ENCODE results near the gene SLC35F2. TPM values are rescaled to one million over a fixed set of nuclear protein-coding genes. Genes with fewer than 3 reads are reported as not detected.

The SLC35F2 gene
- total RNA-seq, 1 experiment from 2014 or later = 35.7 TPM

DNA sequence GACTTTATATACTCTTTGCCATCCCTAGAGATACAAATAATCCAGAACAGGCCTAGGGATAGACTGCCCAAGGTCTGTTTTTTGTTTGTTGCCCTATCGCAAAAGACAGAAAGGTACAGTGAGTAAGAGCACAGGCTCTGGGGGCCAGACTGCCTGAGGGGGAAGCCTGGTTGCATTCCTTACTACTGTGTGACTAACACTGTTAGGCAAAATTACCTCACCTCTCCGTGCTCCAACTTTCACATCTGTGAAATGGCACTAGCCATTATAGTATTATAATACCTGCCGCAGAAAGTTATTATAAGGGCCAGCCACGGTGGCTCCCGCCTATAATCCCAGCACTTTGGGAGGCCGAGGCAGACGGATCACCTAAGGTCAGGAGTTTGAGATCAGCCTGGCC lies 14.5 kb downstream of the SLC35F2 start:
- H3K9me2 ChIP-seq (ENCODE audit: insufficient read depth) = no peaks in the 10 kb centered on the region
- TF ChIP-seq, protein P1, sequence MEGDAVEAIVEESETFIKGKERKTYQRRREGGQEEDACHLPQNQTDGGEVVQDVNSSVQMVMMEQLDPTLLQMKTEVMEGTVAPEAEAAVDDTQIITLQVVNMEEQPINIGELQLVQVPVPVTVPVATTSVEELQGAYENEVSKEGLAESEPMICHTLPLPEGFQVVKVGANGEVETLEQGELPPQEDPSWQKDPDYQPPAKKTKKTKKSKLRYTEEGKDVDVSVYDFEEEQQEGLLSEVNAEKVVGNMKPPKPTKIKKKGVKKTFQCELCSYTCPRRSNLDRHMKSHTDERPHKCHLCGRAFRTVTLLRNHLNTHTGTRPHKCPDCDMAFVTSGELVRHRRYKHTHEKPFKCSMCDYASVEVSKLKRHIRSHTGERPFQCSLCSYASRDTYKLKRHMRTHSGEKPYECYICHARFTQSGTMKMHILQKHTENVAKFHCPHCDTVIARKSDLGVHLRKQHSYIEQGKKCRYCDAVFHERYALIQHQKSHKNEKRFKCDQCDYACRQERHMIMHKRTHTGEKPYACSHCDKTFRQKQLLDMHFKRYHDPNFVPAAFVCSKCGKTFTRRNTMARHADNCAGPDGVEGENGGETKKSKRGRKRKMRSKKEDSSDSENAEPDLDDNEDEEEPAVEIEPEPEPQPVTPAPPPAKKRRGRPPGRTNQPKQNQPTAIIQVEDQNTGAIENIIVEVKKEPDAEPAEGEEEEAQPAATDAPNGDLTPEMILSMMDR (conservative IDR thresholded peaks at IDR 0.05) = no peak
- TF ChIP-seq EZH2 (IDR thresholded peaks at IDR 0.05; ENCODE audit: low read depth) = no peak
- peaks cover 63% of the 10 kb centered on the region for H3F3A ChIP-seq (ENCODE audit: insufficient read depth, low read depth)
- H2AFZ ChIP-seq = no peak overlapping the region
- DNase-seq = peak; percentile 38 to 91
- POLR2A ChIA-PET (ENCODE audit: unreplicated experiment) = no interaction called here
- intact Hi-C loops (cut with micrococcal nuclease; ENCODE audit: unreplicated experiment) = no loop called here
- H3K27me3 ChIP-seq (ENCODE audit: insufficient read depth, low read depth) = no peaks in the 10 kb centered on the region
- H3K4me2 ChIP-seq = peak overlapping the region; percentile 53
- no peaks in the 10 kb centered on the region for H3K9me3 ChIP-seq (ENCODE audit: insufficient read depth, low read depth)
- peaks cover 66% of the 10 kb centered on the region for H3K4me1 ChIP-seq (replicated peaks; ENCODE audit: insufficient read depth)
- H3K4me3 ChIP-seq = no peak overlapping the region
- H4K20me1 ChIP-seq (ENCODE audit: insufficient read depth) = 0 out of 2 replicates have a peak, but pooled peaks cover 3% of the 10 kb centered on the region
- peak overlapping the region; percentile 62 for H3K27ac ChIP-seq
- H3K79me2 ChIP-seq (ENCODE audit: low read depth) = peaks cover 75% of the 10 kb centered on the region
- CTCF ChIA-PET = no interaction called here
- no peaks in the 10 kb centered on the region for H3K36me3 ChIP-seq (ENCODE audit: low read depth)
- no TSS peak for BruUV-seq (replicated peaks)

DNA sequence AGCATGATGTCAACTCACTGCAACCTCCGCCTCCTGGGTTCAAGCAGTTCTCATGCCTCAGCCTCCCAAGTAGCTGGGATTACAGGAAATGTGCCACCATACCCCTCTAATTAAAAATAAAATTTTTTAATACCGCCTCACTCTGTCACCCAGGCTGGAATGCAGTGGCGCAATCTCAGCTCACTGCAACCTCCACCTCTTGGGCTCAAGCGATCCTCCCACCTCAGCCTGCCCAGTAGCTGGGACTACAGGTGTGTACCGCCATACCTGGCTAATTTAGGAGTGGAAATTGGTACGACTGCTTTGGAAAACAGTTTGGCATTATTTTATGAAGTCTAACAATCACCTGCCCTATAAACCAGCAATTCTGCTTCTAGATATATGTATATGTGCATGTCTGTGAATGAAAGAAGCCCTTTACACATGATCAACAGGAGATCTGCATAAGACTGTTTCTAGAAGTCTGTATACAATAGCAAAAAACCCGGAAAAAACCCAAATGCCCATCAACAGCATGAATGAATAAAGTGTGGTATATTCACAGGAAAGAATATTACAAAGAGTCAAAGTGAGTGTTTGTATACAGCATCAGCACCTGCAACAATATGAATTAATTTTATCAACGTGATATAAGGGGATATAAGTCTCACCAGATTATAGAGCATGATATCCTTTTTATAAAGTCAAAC lies 16.0 kb downstream of the SLC35F2 start:
- POLR2A ChIA-PET (ENCODE audit: unreplicated experiment) = no interaction called here
- intact Hi-C loops (cut with micrococcal nuclease; ENCODE audit: unreplicated experiment) = no loop called here

DNA sequence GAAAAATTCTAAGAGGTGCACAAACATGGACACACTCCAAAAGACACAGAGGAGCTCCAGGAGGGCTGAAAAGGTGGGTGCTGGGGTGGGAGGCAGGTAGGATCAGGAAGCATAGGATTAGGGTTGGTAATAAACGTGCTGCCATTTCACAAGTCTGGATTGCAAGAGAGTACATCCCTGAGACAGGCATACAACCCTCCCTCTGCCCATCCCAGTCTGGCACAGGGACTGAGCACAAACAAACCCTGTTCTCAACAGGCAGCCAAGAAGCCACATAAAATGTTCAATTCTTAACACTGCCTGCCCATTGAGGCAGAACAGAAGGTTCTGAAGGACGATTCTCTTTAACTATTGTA lies 18.5 kb downstream of the SLC35F2 start:
- H3F3A ChIP-seq (ENCODE audit: insufficient read depth, low read depth) = peaks cover 59% of the 10 kb centered on the region
- no peak for TF ChIP-seq EZH2 (IDR thresholded peaks at IDR 0.05; ENCODE audit: low read depth)
- no peak for DNase-seq
- peak overlapping the region; percentile 73 for H3K4me2 ChIP-seq
- H3K27ac ChIP-seq = peak overlapping the region; percentile 93
- peak overlapping the region; percentile 28; the same call in 1 of the 2 replicates for H3K4me3 ChIP-seq
- no peaks in the 10 kb centered on the region for H3K9me3 ChIP-seq (ENCODE audit: insufficient read depth, low read depth)
- ChIA-PET CTCF (no interaction called here), POLR2A (ENCODE audit: unreplicated experiment) (no interaction called here)
- peaks cover 75% of the 10 kb centered on the region for H3K4me1 ChIP-seq (replicated peaks; ENCODE audit: insufficient read depth)
- peaks cover 10% of the 10 kb centered on the region; the same call in 1 of the 2 replicates for H4K20me1 ChIP-seq (ENCODE audit: insufficient read depth)
- H3K9me2 ChIP-seq (ENCODE audit: insufficient read depth) = no peaks in the 10 kb centered on the region
- TSS peak; percentile 35 for BruUV-seq (replicated peaks)
- no peaks in the 10 kb centered on the region for H3K27me3 ChIP-seq (ENCODE audit: insufficient read depth, low read depth)
- no peak overlapping the region for H2AFZ ChIP-seq
- H3K79me2 ChIP-seq (ENCODE audit: low read depth) = peaks cover 77% of the 10 kb centered on the region
- no peaks in the 10 kb centered on the region for H3K36me3 ChIP-seq (ENCODE audit: low read depth)
- intact Hi-C loops (cut with micrococcal nuclease; ENCODE audit: unreplicated experiment) = loop anchor here (1.0 kb wide), 2 partner anchors 9 to 19 kb away; no protein-coding TSS in a partner anchor

More for the DNA sequence above, 16.0 kb downstream of the SLC35F2 start:
- Histone ChIP-seq H4K20me1 (ENCODE audit: insufficient read depth) (0 out of 2 replicates have a peak, but pooled peaks cover 3% of the 10 kb centered on the region), H3K4me1 (replicated peaks; ENCODE audit: insufficient read depth) (peaks cover 56% of the 10 kb centered on the region), H3K9me3 (ENCODE audit: insufficient read depth, low read depth) (no peaks in the 10 kb centered on the region), H3K9me2 (ENCODE audit: insufficient read depth) (no peaks in the 10 kb centered on the region), H3K27ac (peak overlapping the region; percentile 93), H2AFZ (no peak overlapping the region), H3K27me3 (ENCODE audit: insufficient read depth, low read depth) (no peaks in the 10 kb centered on the region), H3K79me2 (ENCODE audit: low read depth) (peaks cover 75% of the 10 kb centered on the region), H3F3A (ENCODE audit: insufficient read depth, low read depth) (peaks cover 64% of the 10 kb centered on the region), H3K4me2 (peak overlapping the region; percentile 69), H3K36me3 (ENCODE audit: low read depth) (no peaks in the 10 kb centered on the region), H3K4me3 (peak overlapping the region; percentile 36)
- no TSS peak for BruUV-seq (replicated peaks)
- TF ChIP-seq EZH2 (IDR thresholded peaks at IDR 0.05; ENCODE audit: low read depth) = no peak
- TF ChIP-seq, protein P1 (conservative IDR thresholded peaks at IDR 0.05) = no peak
- peak in 1 of 2 experiments; percentile 67 for DNase-seq
- CTCF ChIA-PET = interaction anchor here (0.6 to 0.9 kb wide), 2 partner anchors 11 to 274 kb away, joined by 3 to 4 read pairs; no protein-coding TSS in a partner anchor
